Measurements from ENCODE around the gene ZNF577.

ZNF577 gene

DNA sequence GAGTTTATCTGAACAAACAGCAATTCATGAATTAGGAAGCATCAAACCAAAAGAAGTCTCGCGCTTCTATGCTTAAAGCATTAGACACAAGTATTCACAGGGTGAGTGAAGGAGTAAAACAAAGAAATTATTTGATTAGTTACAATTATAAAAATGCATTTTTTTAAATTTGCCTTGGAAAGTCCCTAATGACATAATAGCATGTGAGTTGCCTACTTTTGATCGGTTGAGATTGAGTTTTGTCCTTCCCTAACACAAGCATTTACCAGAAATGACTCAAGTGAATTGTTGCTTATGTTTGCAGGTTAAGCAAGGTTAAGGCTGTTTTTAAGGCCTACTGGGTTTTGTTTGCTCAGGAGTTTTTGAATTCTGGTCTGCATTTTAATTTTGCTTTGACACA, 17.5 kb upstream of the ZNF577 start:
- DNase-seq (ENCODE audit: low read depth in 1 of 2, low spot score in 1 of 2) = no peak
- TF ChIP-seq, protein P1, sequence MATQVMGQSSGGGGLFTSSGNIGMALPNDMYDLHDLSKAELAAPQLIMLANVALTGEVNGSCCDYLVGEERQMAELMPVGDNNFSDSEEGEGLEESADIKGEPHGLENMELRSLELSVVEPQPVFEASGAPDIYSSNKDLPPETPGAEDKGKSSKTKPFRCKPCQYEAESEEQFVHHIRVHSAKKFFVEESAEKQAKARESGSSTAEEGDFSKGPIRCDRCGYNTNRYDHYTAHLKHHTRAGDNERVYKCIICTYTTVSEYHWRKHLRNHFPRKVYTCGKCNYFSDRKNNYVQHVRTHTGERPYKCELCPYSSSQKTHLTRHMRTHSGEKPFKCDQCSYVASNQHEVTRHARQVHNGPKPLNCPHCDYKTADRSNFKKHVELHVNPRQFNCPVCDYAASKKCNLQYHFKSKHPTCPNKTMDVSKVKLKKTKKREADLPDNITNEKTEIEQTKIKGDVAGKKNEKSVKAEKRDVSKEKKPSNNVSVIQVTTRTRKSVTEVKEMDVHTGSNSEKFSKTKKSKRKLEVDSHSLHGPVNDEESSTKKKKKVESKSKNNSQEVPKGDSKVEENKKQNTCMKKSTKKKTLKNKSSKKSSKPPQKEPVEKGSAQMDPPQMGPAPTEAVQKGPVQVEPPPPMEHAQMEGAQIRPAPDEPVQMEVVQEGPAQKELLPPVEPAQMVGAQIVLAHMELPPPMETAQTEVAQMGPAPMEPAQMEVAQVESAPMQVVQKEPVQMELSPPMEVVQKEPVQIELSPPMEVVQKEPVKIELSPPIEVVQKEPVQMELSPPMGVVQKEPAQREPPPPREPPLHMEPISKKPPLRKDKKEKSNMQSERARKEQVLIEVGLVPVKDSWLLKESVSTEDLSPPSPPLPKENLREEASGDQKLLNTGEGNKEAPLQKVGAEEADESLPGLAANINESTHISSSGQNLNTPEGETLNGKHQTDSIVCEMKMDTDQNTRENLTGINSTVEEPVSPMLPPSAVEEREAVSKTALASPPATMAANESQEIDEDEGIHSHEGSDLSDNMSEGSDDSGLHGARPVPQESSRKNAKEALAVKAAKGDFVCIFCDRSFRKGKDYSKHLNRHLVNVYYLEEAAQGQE (IDR thresholded peaks at IDR 0.05; ENCODE audit: insufficient replicate concordance, low read depth) = no peak
- TF ChIP-seq, protein P2, sequence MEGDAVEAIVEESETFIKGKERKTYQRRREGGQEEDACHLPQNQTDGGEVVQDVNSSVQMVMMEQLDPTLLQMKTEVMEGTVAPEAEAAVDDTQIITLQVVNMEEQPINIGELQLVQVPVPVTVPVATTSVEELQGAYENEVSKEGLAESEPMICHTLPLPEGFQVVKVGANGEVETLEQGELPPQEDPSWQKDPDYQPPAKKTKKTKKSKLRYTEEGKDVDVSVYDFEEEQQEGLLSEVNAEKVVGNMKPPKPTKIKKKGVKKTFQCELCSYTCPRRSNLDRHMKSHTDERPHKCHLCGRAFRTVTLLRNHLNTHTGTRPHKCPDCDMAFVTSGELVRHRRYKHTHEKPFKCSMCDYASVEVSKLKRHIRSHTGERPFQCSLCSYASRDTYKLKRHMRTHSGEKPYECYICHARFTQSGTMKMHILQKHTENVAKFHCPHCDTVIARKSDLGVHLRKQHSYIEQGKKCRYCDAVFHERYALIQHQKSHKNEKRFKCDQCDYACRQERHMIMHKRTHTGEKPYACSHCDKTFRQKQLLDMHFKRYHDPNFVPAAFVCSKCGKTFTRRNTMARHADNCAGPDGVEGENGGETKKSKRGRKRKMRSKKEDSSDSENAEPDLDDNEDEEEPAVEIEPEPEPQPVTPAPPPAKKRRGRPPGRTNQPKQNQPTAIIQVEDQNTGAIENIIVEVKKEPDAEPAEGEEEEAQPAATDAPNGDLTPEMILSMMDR (IDR thresholded peaks at IDR 0.05; ENCODE audit: insufficient read depth, low read length) = no peak
- TF ChIP-seq GABPA (IDR thresholded peaks at IDR 0.05; ENCODE audit: low read depth) (no peak), SPI1 (IDR thresholded peaks at IDR 0.05; ENCODE audit: borderline replicate concordance, low read depth) (no peak)
- Histone ChIP-seq H3K27ac (replicated peaks) (peak overlapping the region; percentile 86), H3K4me3 (replicated peaks; ENCODE audit: insufficient read depth, low read length) (no peak overlapping the region), H3K27me3 (ENCODE audit: insufficient read depth, poor library complexity, severe bottlenecking) (no peaks in the 10 kb centered on the region)

DNA sequence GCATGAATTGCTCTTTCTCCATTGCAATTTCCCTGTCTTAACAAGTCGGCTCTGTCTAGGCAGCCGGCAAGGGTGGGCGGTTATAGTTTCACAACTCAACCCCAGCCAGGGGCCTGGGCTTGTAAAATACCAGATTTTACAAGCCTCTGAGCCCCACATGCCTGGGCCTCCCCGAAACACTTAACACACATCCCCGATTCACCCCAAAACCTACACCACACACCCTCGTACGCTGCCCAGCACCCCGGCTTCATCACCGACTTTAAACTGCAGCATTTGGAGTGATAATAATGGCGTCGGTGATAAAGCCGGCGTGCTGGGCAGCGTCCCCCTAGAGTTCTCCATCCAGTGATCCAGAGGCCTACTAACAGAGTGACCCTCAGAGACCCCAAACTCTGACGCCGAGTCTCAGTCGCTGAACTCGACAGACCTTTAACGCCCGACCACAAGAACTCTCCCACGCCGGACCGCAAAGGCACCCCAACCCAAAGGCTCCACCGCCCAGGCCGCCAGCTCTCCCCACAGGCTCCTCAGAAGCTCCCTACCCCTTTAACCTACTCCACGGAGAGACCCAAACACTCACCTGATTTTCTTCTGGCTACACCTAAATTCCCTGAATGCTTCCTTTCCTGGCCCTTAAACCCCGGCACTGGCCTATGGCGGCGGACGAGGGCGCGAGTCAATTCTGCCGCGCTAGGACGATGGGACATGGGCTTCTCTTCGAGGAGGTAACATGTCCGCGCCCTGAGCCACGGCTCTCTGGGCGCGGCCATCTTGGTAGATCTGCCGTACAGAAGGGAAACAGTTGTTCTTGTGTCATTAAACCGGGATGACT, 16.8 kb upstream of the ZNF577 start, which contains the start of gene ZNF649:
TSS of gene ZNF649 (minus strand) at position 687 of the 835 bp plus-strand sequence. CDS start 4,910 bp downstream, outside the sequence.
- TF ChIP-seq, protein P1 (IDR thresholded peaks at IDR 0.05; ENCODE audit: insufficient replicate concordance, low read depth) = no peak
- TF ChIP-seq, protein P2 (IDR thresholded peaks at IDR 0.05; ENCODE audit: insufficient read depth, low read length) = no peak
- TF ChIP-seq SPI1 (IDR thresholded peaks at IDR 0.05; ENCODE audit: borderline replicate concordance, low read depth) (no peak), GABPA (IDR thresholded peaks at IDR 0.05; ENCODE audit: low read depth) (no peak), POLR2AphosphoS5 (IDR thresholded peaks at IDR 0.05; ENCODE audit: low read depth) (peak; percentile 90)
- Histone ChIP-seq H3K27me3 (ENCODE audit: insufficient read depth, poor library complexity, severe bottlenecking) (no peaks in the 10 kb centered on the region), H3K4me3 (replicated peaks; ENCODE audit: insufficient read depth, low read length) (peak within 1 kb of the TSS; percentile 85), H3K27ac (replicated peaks) (peak within 1 kb of the TSS; percentile 86)
- peak; percentile 88 to 89 for DNase-seq (ENCODE audit: low read depth in 1 of 2, low spot score in 1 of 2)

DNA sequence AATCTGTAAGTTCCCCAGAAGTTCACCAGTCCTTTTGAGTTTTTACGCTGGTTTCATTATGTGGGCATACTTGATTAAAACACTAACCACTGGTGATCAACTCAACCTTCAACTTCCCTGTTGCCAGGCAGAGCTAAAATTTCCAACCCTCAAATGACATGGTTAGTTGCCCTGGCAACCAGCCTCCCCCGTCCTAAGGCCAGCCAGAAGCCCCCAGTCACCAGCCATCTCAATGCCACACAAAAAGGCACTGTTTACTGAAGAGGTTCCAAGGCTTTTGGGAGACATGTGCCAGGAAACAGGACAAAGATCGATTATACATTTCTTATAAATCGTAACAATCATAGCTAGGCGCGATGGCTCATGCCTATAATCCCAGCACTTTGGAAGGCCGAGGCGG, 15.4 kb upstream of the ZNF577 start:
- TF ChIP-seq SPI1 (IDR thresholded peaks at IDR 0.05; ENCODE audit: borderline replicate concordance, low read depth) (no peak), GABPA (IDR thresholded peaks at IDR 0.05; ENCODE audit: low read depth) (no peak)
- TF ChIP-seq, protein P2 (IDR thresholded peaks at IDR 0.05; ENCODE audit: insufficient read depth, low read length) = no peak
- Histone ChIP-seq H3K27ac (replicated peaks) (peak overlapping the region; percentile 86; the same call in 1 of the 2 replicates), H3K4me3 (replicated peaks; ENCODE audit: insufficient read depth, low read length) (no peak overlapping the region), H3K27me3 (ENCODE audit: insufficient read depth, poor library complexity, severe bottlenecking) (no peaks in the 10 kb centered on the region)
- DNase-seq (ENCODE audit: low read depth in 1 of 2, low spot score in 1 of 2) = no peak
